Lower leg skin (tissue), 3 donors: ENCODE data around the gene MROH2A.

Source experiments
- CTCF ChIP-seq, 3 donors: fragments of 450-650 bp; IDR thresholded peaks; one replicate each; pipeline ENCODE4 v1.5.1; 2016; ENCODE audit warnings: antibody characterized with exemption in 3 of 3, mild to moderate bottlenecking in 3 of 3, moderate library complexity in 2 of 3
- POLR2A ChIP-seq, 2 donors: fragments of 450-650 bp; IDR thresholded peaks; one replicate each; pipeline ENCODE4 v1.6.1; 2016 to 2017; ENCODE audit warnings: antibody characterized with exemption in 2 of 2, mild to moderate bottlenecking in 1 of 2, moderate library complexity in 1 of 2

DNA sequence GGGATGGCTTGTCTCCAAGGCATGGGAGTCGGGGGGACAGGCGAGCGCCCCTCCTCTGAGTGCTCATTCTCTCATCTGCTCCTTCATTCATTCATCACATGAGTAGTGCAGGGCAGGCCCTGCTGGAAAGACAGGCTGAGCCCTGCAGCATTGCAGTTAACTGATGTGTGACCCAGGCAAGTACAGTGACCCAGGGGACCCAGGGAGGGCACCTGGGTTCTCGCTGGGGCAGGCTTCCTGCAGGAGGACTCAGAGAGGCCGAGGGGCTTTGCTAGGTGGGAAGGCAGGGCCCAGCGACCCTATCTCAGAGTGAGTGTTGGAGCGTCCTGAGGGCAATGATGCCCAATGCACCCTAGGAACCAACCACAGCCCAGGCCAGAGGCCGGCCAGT is 45.6 kb downstream of the MROH2A start:
- no peak for TF ChIP-seq POLR2A (IDR thresholded peaks at IDR 0.05)
- TF ChIP-seq CTCF (IDR thresholded peaks at IDR 0.05), result no peak
